VCaP (cell line): Measurements from ENCODE around the gene PIGT.
A peak's percentile ranks its signal among the peaks of the same experiment; 100 is the strongest.

Source experiments
- H3K27ac ChIP-seq: fragments of 450-650 bp; 2 replicates; pipeline ENCODE4 v1.5.1; 2017
- TF ChIP-seq, protein P1 (sequence below): fragments of 450-650 bp; conservative IDR thresholded peaks from 2 replicates; pipeline ENCODE4 v1.5.1; 2017; ENCODE audit warnings: mild to moderate bottlenecking, moderate library complexity

The PIGT gene

DNA sequence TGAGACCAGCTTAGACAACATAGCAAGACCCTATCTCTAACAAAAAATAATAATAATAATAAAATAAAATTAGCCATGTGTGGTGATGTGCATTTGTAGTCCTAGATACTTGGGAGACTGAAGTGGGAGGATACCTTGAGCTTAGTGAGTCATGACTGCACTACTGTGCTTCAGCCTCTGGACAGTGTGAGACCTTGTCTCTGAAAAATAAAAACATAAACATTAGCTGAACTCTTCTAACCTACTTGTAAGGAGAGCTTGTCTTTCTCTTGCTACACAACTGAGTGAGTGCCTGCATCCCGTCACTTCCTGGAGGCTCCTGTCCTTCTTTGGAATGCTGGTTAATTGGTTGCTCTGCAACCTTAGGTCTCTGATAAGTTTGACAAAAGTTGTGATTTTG is 13.0 kb upstream of the PIGT start:
- H3K27ac ChIP-seq: no peak overlapping the region
- TF ChIP-seq, protein P1, sequence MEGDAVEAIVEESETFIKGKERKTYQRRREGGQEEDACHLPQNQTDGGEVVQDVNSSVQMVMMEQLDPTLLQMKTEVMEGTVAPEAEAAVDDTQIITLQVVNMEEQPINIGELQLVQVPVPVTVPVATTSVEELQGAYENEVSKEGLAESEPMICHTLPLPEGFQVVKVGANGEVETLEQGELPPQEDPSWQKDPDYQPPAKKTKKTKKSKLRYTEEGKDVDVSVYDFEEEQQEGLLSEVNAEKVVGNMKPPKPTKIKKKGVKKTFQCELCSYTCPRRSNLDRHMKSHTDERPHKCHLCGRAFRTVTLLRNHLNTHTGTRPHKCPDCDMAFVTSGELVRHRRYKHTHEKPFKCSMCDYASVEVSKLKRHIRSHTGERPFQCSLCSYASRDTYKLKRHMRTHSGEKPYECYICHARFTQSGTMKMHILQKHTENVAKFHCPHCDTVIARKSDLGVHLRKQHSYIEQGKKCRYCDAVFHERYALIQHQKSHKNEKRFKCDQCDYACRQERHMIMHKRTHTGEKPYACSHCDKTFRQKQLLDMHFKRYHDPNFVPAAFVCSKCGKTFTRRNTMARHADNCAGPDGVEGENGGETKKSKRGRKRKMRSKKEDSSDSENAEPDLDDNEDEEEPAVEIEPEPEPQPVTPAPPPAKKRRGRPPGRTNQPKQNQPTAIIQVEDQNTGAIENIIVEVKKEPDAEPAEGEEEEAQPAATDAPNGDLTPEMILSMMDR: no peak

DNA sequence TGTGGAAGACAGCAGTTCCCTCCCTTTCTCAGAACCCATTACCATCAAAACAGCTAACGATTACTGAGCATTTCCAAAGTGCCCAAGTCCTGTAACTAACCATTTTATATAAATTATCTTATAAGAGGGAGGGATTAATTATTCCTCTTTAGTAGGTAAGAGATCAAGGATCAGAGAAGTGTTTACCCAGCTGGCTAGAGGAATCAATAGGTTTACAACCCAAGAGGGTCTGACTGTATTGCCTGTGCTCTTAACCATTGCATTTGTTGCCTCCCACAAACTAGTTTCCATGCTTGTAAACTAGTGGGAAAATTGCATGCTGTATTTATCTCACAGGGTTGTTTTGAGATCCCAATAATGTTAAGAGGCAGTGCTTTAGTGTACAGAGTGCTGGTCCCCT is 11.5 kb upstream of the PIGT start:
- TF ChIP-seq, protein P1: no peak
- no peak overlapping the region for H3K27ac ChIP-seq

DNA sequence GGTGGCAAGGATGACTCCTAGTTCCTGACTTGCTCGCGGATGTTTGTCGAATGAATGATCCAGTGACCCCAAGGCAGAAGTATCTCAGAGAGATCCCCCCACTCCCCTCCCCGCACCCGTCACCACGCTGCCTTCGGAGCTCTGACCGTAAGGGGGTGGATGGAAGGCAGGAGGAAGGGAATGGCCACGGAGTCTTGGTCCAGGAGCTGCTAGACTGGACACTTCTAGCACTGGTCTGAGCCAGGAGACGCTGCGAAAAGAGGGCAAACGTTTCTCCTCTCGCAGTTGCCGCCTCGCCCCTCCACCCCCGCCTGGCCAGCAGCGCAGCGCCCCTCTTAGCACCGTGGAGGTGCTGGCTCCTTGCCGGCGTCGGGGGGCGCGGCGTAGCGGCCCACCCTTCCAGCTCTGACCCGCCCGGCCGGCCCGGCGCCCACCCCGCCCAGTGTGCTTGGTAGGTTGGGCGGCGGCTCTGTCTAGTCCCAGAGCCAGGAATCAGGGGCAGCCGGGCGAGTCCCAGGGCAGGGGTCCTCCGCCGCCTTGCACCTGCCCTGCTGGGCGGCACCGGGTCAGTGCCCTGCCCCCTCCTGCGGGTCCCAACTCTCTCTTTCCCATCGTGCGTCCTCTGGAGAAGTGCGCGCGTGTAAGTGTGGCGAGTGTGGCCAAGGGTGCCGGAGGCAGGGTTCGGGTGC is 10.2 kb upstream of the PIGT start:
- TF ChIP-seq, protein P1: no peak
- H3K27ac ChIP-seq: peak overlapping the region; percentile 32; the same call in 1 of the 2 replicates

DNA sequence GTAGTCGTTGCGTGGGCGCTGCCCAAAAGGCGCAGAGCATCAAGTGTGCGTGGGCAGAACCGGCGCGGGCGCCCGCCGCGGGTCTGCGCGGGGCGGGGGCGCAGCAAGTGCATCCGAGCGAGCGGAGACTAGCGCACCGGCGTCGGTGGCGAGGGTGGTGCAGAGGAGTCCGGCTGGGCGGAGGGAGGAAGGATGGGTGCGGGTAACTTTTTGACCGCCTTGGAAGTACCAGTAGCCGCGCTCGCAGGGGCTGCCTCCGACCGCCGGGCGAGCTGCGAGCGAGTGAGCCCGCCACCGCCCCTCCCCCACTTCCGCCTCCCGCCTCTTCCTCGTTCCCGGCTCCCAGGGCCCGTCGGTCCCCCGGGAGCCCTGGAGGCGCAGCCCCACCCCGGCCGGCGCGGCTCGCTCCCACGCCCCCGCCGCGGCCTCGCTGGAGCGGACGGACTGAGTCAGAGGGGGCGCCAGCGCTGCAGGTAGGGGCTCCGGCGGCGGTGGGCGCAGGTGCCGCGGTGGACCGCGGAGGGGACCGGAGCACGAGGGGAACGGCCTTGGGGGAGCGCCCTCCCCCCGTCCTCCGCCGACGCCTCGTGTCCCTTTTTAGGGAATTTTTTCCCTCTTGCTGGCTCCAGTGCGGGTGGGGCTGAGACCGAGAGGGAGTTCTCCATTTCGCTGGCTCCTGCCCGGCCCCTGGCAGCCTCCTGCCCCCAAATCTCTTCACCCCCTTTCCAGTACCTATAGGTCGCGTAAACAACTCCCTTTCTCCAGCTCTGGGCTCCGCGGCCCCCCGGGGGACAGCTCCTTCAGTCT is 9.5 kb upstream of the PIGT start:
- H3K27ac ChIP-seq: peak overlapping the region; percentile 32; the same call in 1 of the 2 replicates
- TF ChIP-seq, protein P1: no peak

DNA sequence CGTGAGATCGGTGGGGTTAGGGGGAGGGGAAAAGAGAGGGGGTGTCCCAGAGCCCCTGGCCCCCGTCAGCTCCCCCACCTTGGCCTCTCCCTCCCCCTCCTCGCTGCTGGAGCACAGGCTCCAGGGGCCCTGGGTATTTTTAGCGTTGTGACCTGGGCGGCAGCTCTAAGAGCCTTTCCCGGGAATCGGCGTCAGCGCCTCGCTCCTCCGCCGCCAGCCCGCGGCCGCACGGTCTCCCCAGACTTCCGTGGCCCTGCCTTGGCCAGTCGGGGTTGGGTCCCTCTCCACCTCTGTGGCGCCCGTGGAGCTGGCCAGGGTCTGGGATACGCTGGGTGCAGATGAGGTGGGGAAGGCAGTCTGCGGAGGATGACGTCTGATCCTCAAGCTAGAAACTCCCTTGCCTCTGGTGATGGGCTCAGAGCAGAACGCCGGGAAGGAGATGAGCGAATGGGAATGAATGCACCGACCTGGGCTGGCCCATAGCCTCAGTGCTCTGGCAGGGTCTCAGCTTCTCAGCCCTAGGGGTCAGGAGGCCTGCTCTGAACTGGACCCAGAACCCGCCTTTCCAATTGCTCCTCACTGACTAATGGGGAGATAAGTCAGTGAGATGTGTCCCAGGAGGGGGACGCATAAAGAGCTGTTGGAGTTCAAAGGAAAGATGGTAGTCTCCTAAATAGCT is 8.7 kb upstream of the PIGT start:
- TF ChIP-seq, protein P1: no peak

DNA sequence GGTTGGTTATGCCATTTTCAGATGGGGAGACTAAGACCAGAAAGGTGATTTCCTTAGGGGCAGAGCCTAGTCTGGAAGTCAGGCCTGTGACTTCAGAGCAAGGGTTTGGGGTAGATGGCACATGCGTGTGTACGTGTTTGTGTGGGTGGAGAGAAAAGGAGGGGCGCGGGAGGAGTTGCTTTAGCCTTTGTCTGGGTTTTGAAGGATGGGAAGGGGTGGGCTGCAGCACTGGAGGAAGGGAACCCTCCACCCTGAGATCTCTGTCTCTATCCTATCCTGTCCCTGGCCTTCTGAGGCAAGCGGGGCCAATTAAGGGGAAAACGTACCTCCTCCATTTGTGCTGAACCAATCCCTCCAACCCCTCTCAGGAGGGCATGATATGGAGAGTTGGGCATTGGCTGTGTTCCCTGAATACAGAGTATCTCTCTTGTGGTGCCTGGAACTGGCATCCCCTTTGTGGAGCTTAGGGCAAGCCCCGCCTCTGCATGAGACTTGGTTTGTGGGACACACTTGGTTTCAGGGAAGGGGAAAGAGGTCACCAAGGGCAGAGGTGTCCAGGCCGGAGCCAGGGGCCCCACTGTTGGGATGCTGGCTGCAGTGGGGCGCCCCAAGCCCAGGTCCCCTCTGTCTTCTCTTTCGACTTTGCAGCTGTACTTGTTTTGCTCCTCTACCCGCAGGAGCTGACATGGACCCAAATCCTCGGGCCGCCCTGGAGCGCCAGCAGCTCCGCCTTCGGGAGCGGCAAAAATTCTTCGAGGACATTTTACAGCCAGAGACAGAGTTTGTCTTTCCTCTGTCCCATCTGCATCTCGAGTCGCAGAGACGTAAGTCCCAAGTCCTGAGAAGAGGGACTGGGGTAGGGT is 7.9 kb upstream of the PIGT start, which contains the start of gene DBNDD2:
Gene DBNDD2, plus strand, starts transcription at position 507 of the 863 bp plus-strand sequence. Its CDS starts 179 bp downstream, at position 686.
- H3K27ac ChIP-seq: no peak within 1 kb of the TSS

More for the DNA sequence above, 8.7 kb upstream of the PIGT start:
- H3K27ac ChIP-seq: no peak overlapping the region

More for the DNA sequence above, 7.9 kb upstream of the PIGT start, which contains the start of gene DBNDD2:
- TF ChIP-seq, protein P1: no peak
